ENCODE data around the gene NOD1.

Gene NOD1

GRCh38 chr7:30453016-30453415 is 25.6 kb downstream of the NOD1 start:
- ChIA-PET CTCF (interaction anchor here (0.6 kb wide), 1 partner anchor 305 kb away, joined by 3 read pairs; no protein-coding TSS in a partner anchor), POLR2A (no interaction called here)
- Histone ChIP-seq H3K4me1 (ENCODE audit: control insufficient read depth, insufficient read depth, low read length) (no peaks in the 10 kb centered on the region), H3K4me3 (ENCODE audit: low read depth, low read length) (no peak overlapping the region), H3K36me3 (ENCODE audit: control insufficient read depth in 2 of 2, insufficient read depth in 1 of 2, low read length in 2 of 2) (peaks cover 0 to 28% of the 10 kb centered on the region in 2 experiments; a peak in 1 of 3 replicates), H3K27ac (ENCODE audit: extremely low read depth, low read depth, low read length) (no peak overlapping the region), H3K9me3 (ENCODE audit: control insufficient read depth, insufficient read depth, low read depth, low read length) (no peaks in the 10 kb centered on the region)
- no peak for TF ChIP-seq ZBTB7A (tag by site-specific recombination; IDR thresholded peaks at IDR 0.05; ENCODE audit: low read depth)
- TF ChIP-seq MZF1 (tag by site-specific recombination; IDR thresholded peaks at IDR 0.05; ENCODE audit: borderline replicate concordance): no peak

DNA sequence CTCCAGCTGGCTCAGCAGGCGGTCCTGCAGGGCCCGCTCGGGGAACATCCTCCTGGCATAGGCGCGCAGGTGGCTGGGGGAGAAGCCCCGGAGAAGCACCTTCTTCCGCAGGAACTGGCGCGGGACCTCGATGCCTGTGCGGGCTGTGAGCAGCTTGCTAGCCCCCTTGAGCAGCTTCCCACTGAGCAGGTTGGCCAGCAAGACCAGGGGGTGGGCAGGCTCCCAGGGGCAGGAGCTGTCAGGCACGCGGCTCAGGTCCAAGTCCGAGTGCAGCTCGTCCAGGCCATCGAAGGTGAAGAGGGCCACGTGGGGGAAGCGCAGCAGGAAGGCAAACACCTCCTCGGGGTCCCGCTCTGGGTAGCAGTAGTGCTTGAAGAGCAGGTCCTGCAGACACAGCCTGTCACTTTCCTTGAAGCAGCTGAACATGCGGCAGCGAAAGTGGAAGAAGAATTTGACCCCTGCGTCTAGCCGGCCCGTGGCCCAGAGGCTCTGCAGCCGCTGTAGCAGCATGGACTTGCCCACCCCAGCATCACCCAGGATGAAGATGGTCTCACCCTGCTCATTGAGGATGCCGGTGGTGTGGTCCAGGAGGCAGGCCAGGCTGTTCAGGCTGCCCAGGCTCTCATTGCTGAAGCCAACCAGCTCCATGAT is 26.2 kb downstream of the NOD1 start:
- Histone ChIP-seq H3K4me1 (ENCODE audit: control insufficient read depth, insufficient read depth, low read length) (no peaks in the 10 kb centered on the region), H3K27ac (ENCODE audit: extremely low read depth, low read depth, low read length) (no peak overlapping the region)
- CTCF ChIA-PET: no interaction called here

DNA sequence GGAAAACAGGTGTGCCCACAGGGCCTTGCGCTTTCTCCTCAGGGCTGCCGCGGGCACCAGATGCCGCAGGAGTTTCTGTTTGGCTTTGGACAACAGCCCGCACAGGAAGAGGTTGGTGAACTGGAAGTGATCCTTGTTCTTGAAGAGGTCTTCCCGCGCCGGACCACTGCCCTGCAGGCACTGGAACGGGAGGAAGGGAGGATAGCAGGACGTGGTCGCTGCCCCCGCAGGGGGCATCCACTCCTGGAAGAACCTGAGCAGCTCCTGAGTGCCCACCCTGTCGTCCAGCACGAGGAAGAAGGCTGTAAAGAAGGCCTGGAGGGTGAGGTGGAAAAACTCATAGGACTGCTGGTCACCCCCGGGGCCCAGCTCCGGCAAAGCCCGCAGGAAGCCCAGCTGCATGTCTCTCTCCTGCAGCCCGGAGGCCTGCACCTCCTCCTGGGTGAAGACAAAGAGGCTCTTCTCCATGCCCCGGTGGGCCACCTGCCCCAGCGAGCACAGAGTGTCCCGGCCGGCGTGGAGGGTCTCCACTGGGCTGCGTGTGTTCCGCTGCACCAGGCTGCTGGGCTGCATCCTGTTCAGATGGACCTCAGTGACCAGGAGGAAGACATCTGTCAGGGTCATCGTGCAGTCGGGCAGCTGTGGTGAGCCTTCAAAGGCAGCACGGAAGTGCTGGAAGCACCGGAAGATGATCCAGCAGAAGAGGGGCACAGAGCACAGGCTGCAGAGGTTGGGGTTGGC is 26.9 kb downstream of the NOD1 start:
- Histone ChIP-seq H3K9me3 (ENCODE audit: control insufficient read depth, insufficient read depth, low read depth, low read length) (no peaks in the 10 kb centered on the region), H3K4me3 (ENCODE audit: low read depth, low read length) (no peak overlapping the region), H3K4me1 (ENCODE audit: control insufficient read depth, insufficient read depth, low read length) (no peaks in the 10 kb centered on the region), H3K36me3 (ENCODE audit: control insufficient read depth in 2 of 2, insufficient read depth in 1 of 2, low read length in 2 of 2) (peaks cover 0 to 32% of the 10 kb centered on the region in 2 experiments; a peak in 1 of 3 replicates), H3K27ac (ENCODE audit: extremely low read depth, low read depth, low read length) (no peak overlapping the region)
- TF ChIP-seq ZNF114 (tag by site-specific recombination; IDR thresholded peaks at IDR 0.05): no peak
- no peak for TF ChIP-seq ZNF785 (tag by site-specific recombination; IDR thresholded peaks at IDR 0.05)
- TF ChIP-seq SCRT2 (tag by site-specific recombination; IDR thresholded peaks at IDR 0.05): no peak
- no peak for TF ChIP-seq ZNF548 (tag by site-specific recombination; IDR thresholded peaks at IDR 0.05)
- TF ChIP-seq SETDB1 (IDR thresholded peaks at IDR 0.05; ENCODE audit: insufficient read length, low read length): no peak
- TF ChIP-seq ZNF776 (tag by site-specific recombination; IDR thresholded peaks at IDR 0.05; ENCODE audit: borderline replicate concordance): no peak
- no peak for TF ChIP-seq ZFP3 (tag by site-specific recombination; IDR thresholded peaks at IDR 0.05; ENCODE audit: low read depth)
- TF ChIP-seq, protein P1, sequence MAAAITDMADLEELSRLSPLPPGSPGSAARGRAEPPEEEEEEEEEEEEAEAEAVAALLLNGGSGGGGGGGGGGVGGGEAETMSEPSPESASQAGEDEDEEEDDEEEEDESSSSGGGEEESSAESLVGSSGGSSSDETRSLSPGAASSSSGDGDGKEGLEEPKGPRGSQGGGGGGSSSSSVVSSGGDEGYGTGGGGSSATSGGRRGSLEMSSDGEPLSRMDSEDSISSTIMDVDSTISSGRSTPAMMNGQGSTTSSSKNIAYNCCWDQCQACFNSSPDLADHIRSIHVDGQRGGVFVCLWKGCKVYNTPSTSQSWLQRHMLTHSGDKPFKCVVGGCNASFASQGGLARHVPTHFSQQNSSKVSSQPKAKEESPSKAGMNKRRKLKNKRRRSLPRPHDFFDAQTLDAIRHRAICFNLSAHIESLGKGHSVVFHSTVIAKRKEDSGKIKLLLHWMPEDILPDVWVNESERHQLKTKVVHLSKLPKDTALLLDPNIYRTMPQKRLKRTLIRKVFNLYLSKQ (tag by site-specific recombination; IDR thresholded peaks at IDR 0.05; ENCODE audit: borderline replicate concordance): no peak
- ChIA-PET CTCF (no interaction called here), POLR2A (no interaction called here)

More for the DNA sequence above, 26.2 kb downstream of the NOD1 start:
- H3K36me3 ChIP-seq (ENCODE audit: control insufficient read depth in 2 of 2, insufficient read depth in 1 of 2, low read length in 2 of 2): peaks cover 0 to 28% of the 10 kb centered on the region in 2 experiments; a peak in 1 of 3 replicates
- H3K4me3 ChIP-seq (ENCODE audit: low read depth, low read length): no peak overlapping the region
- TF ChIP-seq ZSCAN30 (tag by site-specific recombination; IDR thresholded peaks at IDR 0.05) (no peak), ZNF785 (tag by site-specific recombination; IDR thresholded peaks at IDR 0.05) (no peak), ZNF621 (tag by site-specific recombination; IDR thresholded peaks at IDR 0.05) (no peak), WT1 (tag by site-specific recombination; IDR thresholded peaks at IDR 0.05) (no peak), ZBTB10 (tag by site-specific recombination; IDR thresholded peaks at IDR 0.05) (no peak)
- TF ChIP-seq, protein P2, sequence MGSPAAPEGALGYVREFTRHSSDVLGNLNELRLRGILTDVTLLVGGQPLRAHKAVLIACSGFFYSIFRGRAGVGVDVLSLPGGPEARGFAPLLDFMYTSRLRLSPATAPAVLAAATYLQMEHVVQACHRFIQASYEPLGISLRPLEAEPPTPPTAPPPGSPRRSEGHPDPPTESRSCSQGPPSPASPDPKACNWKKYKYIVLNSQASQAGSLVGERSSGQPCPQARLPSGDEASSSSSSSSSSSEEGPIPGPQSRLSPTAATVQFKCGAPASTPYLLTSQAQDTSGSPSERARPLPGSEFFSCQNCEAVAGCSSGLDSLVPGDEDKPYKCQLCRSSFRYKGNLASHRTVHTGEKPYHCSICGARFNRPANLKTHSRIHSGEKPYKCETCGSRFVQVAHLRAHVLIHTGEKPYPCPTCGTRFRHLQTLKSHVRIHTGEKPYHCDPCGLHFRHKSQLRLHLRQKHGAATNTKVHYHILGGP (tag by site-specific recombination; IDR thresholded peaks at IDR 0.05): no peak
- TF ChIP-seq, protein P3, sequence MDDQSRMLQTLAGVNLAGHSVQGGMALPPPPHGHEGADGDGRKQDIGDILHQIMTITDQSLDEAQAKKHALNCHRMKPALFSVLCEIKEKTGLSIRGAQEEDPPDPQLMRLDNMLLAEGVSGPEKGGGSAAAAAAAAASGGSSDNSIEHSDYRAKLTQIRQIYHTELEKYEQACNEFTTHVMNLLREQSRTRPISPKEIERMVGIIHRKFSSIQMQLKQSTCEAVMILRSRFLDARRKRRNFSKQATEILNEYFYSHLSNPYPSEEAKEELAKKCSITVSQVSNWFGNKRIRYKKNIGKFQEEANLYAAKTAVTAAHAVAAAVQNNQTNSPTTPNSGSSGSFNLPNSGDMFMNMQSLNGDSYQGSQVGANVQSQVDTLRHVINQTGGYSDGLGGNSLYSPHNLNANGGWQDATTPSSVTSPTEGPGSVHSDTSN (CRISPR knock-in tag; IDR thresholded peaks at IDR 0.05): no peak
- POLR2A ChIA-PET: no interaction called here
- H3K9me3 ChIP-seq (ENCODE audit: control insufficient read depth, insufficient read depth, low read depth, low read length): no peaks in the 10 kb centered on the region

Data from HEK293 (cell line).